Heart right ventricle (tissue), 16 donors: ENCODE results near the gene ZNF786. TPM values are rescaled to one million over a fixed set of nuclear protein-coding genes. Genes with fewer than 3 reads are reported as not detected.
"Not testable (repeated sequence)": the region's sequence is repeated elsewhere in the genome, so short reads cannot be mapped to it uniquely, and the experiment has no call there.

ENCODE experiments used
- ATAC-seq, 8 donors: fragments of 200-7000 bp; cut with Tn5 transposase; one replicate each; pipeline ENCODE4 v1.9.1; 2020; ENCODE audit warnings: mild to moderate bottlenecking in 8 of 8, moderate library complexity in 8 of 8, moderate number of reproducible peaks in 1 of 8
- DNase-seq, 2 donors: peaks; one replicate each; pipeline ENCODE4 v3.0.0-alpha.2; 2020
- H3K27ac ChIP-seq, 10 donors: fragments of 200-600 bp; sonication (generic) in 2 of 10; one replicate each; pipeline versions ENCODE4 v1.5.0 to v1.8.0; 2020 to 2022; ENCODE audit warnings: mild to moderate bottlenecking in 3 of 10
- H3K27me3 ChIP-seq, 7 donors: fragments of 200-600 bp; one replicate each; pipeline ENCODE4 v1.8.0; 2021 to 2022; ENCODE audit warnings: mild to moderate bottlenecking in 2 of 7
- H3K36me3 ChIP-seq, 9 donors: fragments of 200-600 bp; sonication (generic) in 1 of 9; one replicate each; pipeline versions ENCODE4 v1.5.0 to v1.8.0; 2020 to 2022; ENCODE audit warnings: mild to moderate bottlenecking in 2 of 9
- H3K4me1 ChIP-seq, 9 donors: fragments of 200-600 bp; sonication (generic) in 1 of 9; one replicate each; pipeline versions ENCODE4 v1.5.0 to v1.8.0; 2020 to 2022; ENCODE audit warnings: mild to moderate bottlenecking in 4 of 9
- H3K4me3 ChIP-seq, 10 donors: fragments of 200-600 bp; sonication (generic) in 2 of 10; one replicate each; pipeline versions ENCODE4 v1.5.0 to v1.8.0; 2020 to 2022; ENCODE audit warnings: mild to moderate bottlenecking in 7 of 10, moderate library complexity in 2 of 10
- H3K9me3 ChIP-seq, 11 donors: fragments of 200-600 bp in 10 of 11; sonication (generic) in 2 of 11; one replicate each; pipeline versions ENCODE4 v1.5.0 to v1.8.0; 2013 to 2022; ENCODE audit warnings: mild to moderate bottlenecking in 2 of 11, control low read depth in 1 of 11, moderate library complexity in 1 of 11
- WGBS, 2 donors: extraction: QIAGEN DNeasy Blood & Tissue Kit; methylation state at CpG; one replicate each; pipeline ENCODE4 v1.1.7; 2013; ENCODE audit warnings: inconsistent platforms in 1 of 2; 5-methylcytosine and 5-hydroxymethylcytosine counted together
- intact Hi-C, 10 donors: fragments of 100-400 bp; cut with DNase I; formaldehyde crosslinking; loops; one replicate each; pipeline versions ENCODE4 v1.11.1 to v1.14.2; 2022
- polyA plus RNA-seq, 2 donors: library from polyadenylated mRNA; stranded (reverse); fragments of 200-250 nt; gene quantifications; one replicate each; pipeline ENCODE4 v1.2.3, GENCODE V29; 2013
- total RNA-seq, 10 donors: library from RNA; stranded (reverse); fragmentation: NEBNext Ultra II Directional in 3 of 10; extraction: Animal tissue kit (Norgen Biotek cat#: 25700) in 3 of 10; gene quantifications; one replicate each; pipeline versions ENCODE4 v1.2.1 to v1.2.4, GENCODE V29; 2021 to 2023
- TF ChIP-seq, protein P1 (sequence below), 9 donors: fragments of 200-600 bp; sonication (generic) in 2 of 9; IDR thresholded peaks; one replicate each; pipeline versions ENCODE4 v1.5.0 to v1.8.0; 2021 to 2022; ENCODE audit warnings: antibody characterized with exemption in 9 of 9, mild to moderate bottlenecking in 5 of 9, moderate library complexity in 1 of 9
- donor health status: Arrhythmogenic right ventricular cardiomyopathy.
- donor health status: ischemic (EF 13 %, LVEDD 7.1; RV severe dilation, severe dysfunction).
- donor health status: healthy with polysubstance abuse.
- donor health status: DM: no; HTN: yes; CAD: no.
- donor health status: DM: no; HTN: no; CAD: no.
- donor health status: ischemic (EF 25% LVEDD 6.9; RV normal size, moderate dysfunction).
- donor health status: ischemic (EF 25% LVEDD 5.7; RV mildly dilated, moderate dysfunction).
- donor health status: healthy.
- donor health status: DM: yes; HTN: yes; CAD: no.
- donor health status: Ischemic cardiomyopathy.
- donor health status: ischemic (EF 35%, LVEDD 5.7; RV mildly dilated, moderate dysfunction).
- donor health status: nonischemic (EF 11% LVEDD 7.7; RV severe dilation, severe dysfunction).
- donor health status: DM: yes; HTN: yes; CAD: no.
- donor health status: PGD.
- donor health status: ischemic (EF 29% LVEDD 5.4; RV normal size, mild dysfunction).
- donor health status: nonischemic (EF 23%, LVEDD 6.1; RV moderate dilation, normal function).

The ZNF786 gene
- total and polyA plus RNA-seq, 12 donors = 2.0 to 3.4 (median 2.6) TPM

- H3K27ac ChIP-seq = no peak overlapping the region
- peaks cover 0 to 63% (median 26%) of the 10 kb centered on the region in 9 donors for H3K36me3 ChIP-seq
- H3K4me3 ChIP-seq = no peak overlapping the region
- TF ChIP-seq, protein P1, sequence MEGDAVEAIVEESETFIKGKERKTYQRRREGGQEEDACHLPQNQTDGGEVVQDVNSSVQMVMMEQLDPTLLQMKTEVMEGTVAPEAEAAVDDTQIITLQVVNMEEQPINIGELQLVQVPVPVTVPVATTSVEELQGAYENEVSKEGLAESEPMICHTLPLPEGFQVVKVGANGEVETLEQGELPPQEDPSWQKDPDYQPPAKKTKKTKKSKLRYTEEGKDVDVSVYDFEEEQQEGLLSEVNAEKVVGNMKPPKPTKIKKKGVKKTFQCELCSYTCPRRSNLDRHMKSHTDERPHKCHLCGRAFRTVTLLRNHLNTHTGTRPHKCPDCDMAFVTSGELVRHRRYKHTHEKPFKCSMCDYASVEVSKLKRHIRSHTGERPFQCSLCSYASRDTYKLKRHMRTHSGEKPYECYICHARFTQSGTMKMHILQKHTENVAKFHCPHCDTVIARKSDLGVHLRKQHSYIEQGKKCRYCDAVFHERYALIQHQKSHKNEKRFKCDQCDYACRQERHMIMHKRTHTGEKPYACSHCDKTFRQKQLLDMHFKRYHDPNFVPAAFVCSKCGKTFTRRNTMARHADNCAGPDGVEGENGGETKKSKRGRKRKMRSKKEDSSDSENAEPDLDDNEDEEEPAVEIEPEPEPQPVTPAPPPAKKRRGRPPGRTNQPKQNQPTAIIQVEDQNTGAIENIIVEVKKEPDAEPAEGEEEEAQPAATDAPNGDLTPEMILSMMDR (IDR thresholded peaks at IDR 0.05) = no peak
- intact Hi-C loops = no loop called here
- no peaks in the 10 kb centered on the region for H3K9me3 ChIP-seq
- peaks cover 0 to 17% (median 0%) of the 10 kb centered on the region in 9 donors for H3K4me1 ChIP-seq
- 95 to 96% methylated on average over 31 of the region's 31 CpGs for WGBS, 2 donors
- ATAC-seq (no peak), DNase-seq (no peak)
- no peaks in the 10 kb centered on the region for H3K27me3 ChIP-seq
Measured at GRCh38 chr7:149070372-149071125, 20.0 kb downstream of the ZNF786 start.

- 77 to 79% methylated on average over 4 of the region's 4 CpGs for WGBS, 2 donors
- no peaks in the 10 kb centered on the region for H3K27me3 ChIP-seq
- H3K4me3 ChIP-seq = no peak overlapping the region
- peaks cover 0 to 52% (median 26%) of the 10 kb centered on the region in 9 donors for H3K36me3 ChIP-seq
- no peaks in the 10 kb centered on the region for H3K9me3 ChIP-seq
- H3K27ac ChIP-seq = no peak overlapping the region
- ATAC-seq = no peak
- intact Hi-C loops = loop anchor here in 8 of 10 donors (5.0 to 10.0 kb wide), 3 partner anchors 41 to 63 kb away; partner anchors contain the start of gene PDIA4 (in 2 of the 8)
- no peak for DNase-seq
- H3K4me1 ChIP-seq = peaks cover 0 to 20% (median 0%) of the 10 kb centered on the region in 9 donors
- TF ChIP-seq, protein P1 (IDR thresholded peaks at IDR 0.05) = no peak
Measured at GRCh38 chr7:149067869-149068268, 22.6 kb downstream of the ZNF786 start.

DNA sequence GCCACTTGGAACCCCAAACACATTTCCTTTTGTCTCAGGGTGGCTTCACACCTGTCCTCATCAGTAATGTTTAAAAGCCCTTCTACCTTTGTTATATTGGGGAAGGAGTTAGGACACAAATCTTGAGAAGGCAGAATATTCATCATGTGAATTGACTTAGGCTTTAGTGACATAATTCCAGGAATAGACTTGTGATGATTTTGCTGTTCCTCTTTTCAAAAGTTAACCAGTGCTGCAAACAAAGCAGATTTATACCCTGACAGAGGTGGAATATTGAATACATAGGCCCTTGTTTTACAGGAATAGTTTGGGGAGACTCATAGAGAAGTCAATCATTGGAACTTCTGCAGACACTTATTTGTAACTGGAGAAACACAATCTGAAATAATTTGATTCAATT, 27.0 kb downstream of the ZNF786 start:
- DNase-seq (no peak), ATAC-seq (no peak)
- peaks cover 0 to 16% (median 0%) of the 10 kb centered on the region in 9 donors for H3K4me1 ChIP-seq
- no peak overlapping the region for H3K4me3 ChIP-seq
- peak overlapping the region in 1 of 10 donors; percentile 98 for H3K27ac ChIP-seq
- TF ChIP-seq, protein P1 (IDR thresholded peaks at IDR 0.05) = no peak
- intact Hi-C loops = loop anchor here in 4 of 10 donors (5.0 to 10.0 kb wide), 3 partner anchors 36 to 59 kb away; partner anchors contain the start of gene PDIA4 (in 1 of the 4)
- H3K36me3 ChIP-seq = peaks cover 0 to 12% (median 3%) of the 10 kb centered on the region in 9 donors
- H3K27me3 ChIP-seq = no peaks in the 10 kb centered on the region
- H3K9me3 ChIP-seq = no peaks in the 10 kb centered on the region

- not testable (repeated sequence) for H3K36me3 ChIP-seq, ATAC-seq, H3K4me3 ChIP-seq, H3K9me3 ChIP-seq, H3K27ac ChIP-seq, DNase-seq, H3K27me3 ChIP-seq
- WGBS, 2 donors = 91% methylated on average over 10 of the region's 10 CpGs
- intact Hi-C loops = loop anchor here in 4 of 10 donors (5.0 to 10.0 kb wide), 3 partner anchors 35 to 58 kb away; partner anchors contain the start of gene PDIA4 (in 1 of the 4)
- H3K4me1 ChIP-seq = peaks cover 0 to 16% (median 0%) of the 10 kb centered on the region in 9 donors
Measured at GRCh38 chr7:149062217-149062899, 28.2 kb downstream of the ZNF786 start.
